ENCODE measurements around the gene GPC6. TPM values are rescaled to one million over a fixed set of nuclear protein-coding genes. Genes with fewer than 3 reads are reported as not detected.
A peak's percentile ranks its signal among the peaks of the same experiment; 100 is the strongest.

GPC6 gene
- total RNA-seq, 1 donor from 2014 or later, result 16.1 TPM

DNA sequence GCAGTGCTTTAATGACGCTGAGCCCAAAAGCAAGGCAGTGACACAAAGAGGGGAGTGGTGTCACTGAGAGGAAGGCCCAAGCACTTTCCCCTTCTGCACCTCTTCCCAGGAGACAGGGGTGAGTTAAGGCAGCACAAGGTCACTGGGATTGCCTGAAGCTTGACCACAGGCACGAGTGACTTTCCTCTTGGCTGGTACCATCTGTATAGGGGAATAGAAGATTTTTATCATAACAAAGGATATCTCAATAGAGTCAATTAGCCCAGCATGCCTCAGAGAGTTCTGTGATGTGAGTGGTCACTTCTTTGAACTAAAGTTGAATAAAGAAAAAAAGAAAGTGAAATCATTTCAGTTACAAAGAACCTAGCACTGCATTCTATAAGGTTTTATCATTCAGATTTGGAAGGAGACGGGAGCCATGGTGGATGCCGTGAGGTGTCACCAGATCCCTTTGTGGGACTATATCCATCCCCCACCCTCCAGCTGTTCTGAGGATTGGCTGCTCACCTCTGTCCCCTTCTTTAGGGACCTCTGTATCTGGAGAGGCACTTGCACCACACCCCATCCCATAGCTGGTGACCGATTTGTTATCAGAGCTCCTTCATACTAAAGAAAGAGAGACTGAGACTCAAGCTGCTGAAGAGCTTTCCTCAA is 961.7 kb downstream of the GPC6 start:
- Mint-ChIP-seq H3K27me3 (ENCODE audit: unreplicated experiment) (no peaks in the 10 kb centered on the region), H3K36me3 (ENCODE audit: low read depth, unreplicated experiment) (no peaks in the 10 kb centered on the region), H3K9me3 (ENCODE audit: unreplicated experiment) (no peaks in the 10 kb centered on the region), H3K4me1 (ENCODE audit: unreplicated experiment) (peaks cover 7% of the 10 kb centered on the region), H3K27ac (ENCODE audit: unreplicated experiment) (no peak overlapping the region), H3K4me3 (ENCODE audit: unreplicated experiment) (no peak overlapping the region)
- no peak for TF ChIP-seq CTCF (IDR thresholded peaks at IDR 0.05; ENCODE audit: unreplicated experiment)
- no peak for DNase-seq (ENCODE audit: low spot score)

DNA sequence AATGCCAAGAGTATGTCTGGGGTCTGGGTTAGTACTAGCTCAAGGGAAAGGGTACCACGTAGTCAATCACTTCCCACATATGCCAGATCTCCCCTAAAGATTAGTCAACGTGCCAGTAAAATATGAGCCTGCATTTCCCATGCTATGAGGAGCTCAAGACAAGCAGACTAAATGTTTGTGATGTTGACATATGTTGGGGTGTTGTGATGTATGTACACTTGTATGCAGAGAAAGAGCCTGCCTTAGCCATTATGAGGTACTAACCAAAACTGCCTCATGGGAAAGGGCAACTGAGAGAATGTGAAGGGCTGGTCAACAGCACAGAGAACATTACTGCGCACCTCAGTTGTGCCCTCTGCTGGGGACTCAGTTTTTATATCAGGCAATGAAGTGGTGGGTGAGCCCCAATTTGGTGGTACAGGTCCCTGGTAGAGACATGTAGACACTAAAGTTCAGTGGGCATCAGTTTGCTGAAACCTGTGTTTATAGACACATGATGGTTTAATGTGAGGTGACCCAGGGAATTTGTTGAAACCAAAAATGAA is 965.9 kb downstream of the GPC6 start:
- peak; percentile 63 for DNase-seq (ENCODE audit: low spot score)
- H3K9me3 Mint-ChIP-seq (ENCODE audit: unreplicated experiment), result no peaks in the 10 kb centered on the region
- H3K27me3 Mint-ChIP-seq (ENCODE audit: unreplicated experiment), result no peaks in the 10 kb centered on the region
- TF ChIP-seq CTCF (IDR thresholded peaks at IDR 0.05; ENCODE audit: unreplicated experiment), result peak; percentile 33
- no peak overlapping the region for H3K27ac Mint-ChIP-seq (ENCODE audit: unreplicated experiment)
- H3K4me3 Mint-ChIP-seq (ENCODE audit: unreplicated experiment), result no peak overlapping the region
- no peaks in the 10 kb centered on the region for H3K36me3 Mint-ChIP-seq (ENCODE audit: low read depth, unreplicated experiment)
- peaks cover 7% of the 10 kb centered on the region for H3K4me1 Mint-ChIP-seq (ENCODE audit: unreplicated experiment)

DNA sequence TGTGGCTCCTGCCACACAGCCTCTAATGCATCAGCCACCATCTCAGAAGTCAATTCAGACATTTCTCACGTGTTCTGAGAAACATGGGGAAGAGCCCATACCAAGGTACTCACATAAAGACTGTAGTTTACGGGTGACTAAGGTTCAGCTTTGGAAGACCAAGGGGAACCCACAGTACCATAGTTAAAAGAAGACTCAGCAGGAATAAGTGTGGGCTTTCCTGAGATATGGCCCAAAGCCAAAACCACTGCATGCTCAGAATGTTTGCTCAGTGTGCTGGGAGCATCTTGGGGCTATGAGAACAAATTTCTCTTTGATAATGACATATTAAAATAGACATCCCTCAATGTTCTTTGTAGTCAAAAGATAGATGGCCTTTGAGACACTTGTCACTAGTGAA is 969.1 kb downstream of the GPC6 start:
- Mint-ChIP-seq H3K27ac (ENCODE audit: unreplicated experiment) (no peak overlapping the region), H3K27me3 (ENCODE audit: unreplicated experiment) (no peaks in the 10 kb centered on the region)
- DNase-seq (ENCODE audit: low spot score), result no peak

GRCh38 chr13:94196413-94196812 is 969.8 kb downstream of the GPC6 start:
- H3K4me3 Mint-ChIP-seq (ENCODE audit: unreplicated experiment), result no peak overlapping the region
- H3K27ac Mint-ChIP-seq (ENCODE audit: unreplicated experiment), result no peak overlapping the region
- TF ChIP-seq CTCF (IDR thresholded peaks at IDR 0.05; ENCODE audit: unreplicated experiment), result no peak
- DNase-seq (ENCODE audit: low spot score), result no peak
- no peaks in the 10 kb centered on the region for H3K9me3 Mint-ChIP-seq (ENCODE audit: unreplicated experiment)
- H3K36me3 Mint-ChIP-seq (ENCODE audit: low read depth, unreplicated experiment), result no peaks in the 10 kb centered on the region
- peaks cover 4% of the 10 kb centered on the region for H3K4me1 Mint-ChIP-seq (ENCODE audit: unreplicated experiment)
- H3K27me3 Mint-ChIP-seq (ENCODE audit: unreplicated experiment), result no peaks in the 10 kb centered on the region

More for the DNA sequence above, 969.1 kb downstream of the GPC6 start:
- H3K4me3 Mint-ChIP-seq (ENCODE audit: unreplicated experiment), result no peak overlapping the region
- H3K4me1 Mint-ChIP-seq (ENCODE audit: unreplicated experiment), result peaks cover 4% of the 10 kb centered on the region
- TF ChIP-seq CTCF (IDR thresholded peaks at IDR 0.05; ENCODE audit: unreplicated experiment), result no peak
- no peaks in the 10 kb centered on the region for H3K36me3 Mint-ChIP-seq (ENCODE audit: low read depth, unreplicated experiment)
- H3K9me3 Mint-ChIP-seq (ENCODE audit: unreplicated experiment), result no peaks in the 10 kb centered on the region

GRCh38 chr13:94198681-94199080 is 972.1 kb downstream of the GPC6 start:
- H3K27me3 Mint-ChIP-seq (ENCODE audit: unreplicated experiment), result no peaks in the 10 kb centered on the region
- peaks cover 4% of the 10 kb centered on the region for H3K4me1 Mint-ChIP-seq (ENCODE audit: unreplicated experiment)
- no peaks in the 10 kb centered on the region for H3K36me3 Mint-ChIP-seq (ENCODE audit: low read depth, unreplicated experiment)
- DNase-seq (ENCODE audit: low spot score), result no peak
- H3K9me3 Mint-ChIP-seq (ENCODE audit: unreplicated experiment), result no peaks in the 10 kb centered on the region
- no peak for TF ChIP-seq CTCF (IDR thresholded peaks at IDR 0.05; ENCODE audit: unreplicated experiment)
- no peak overlapping the region for H3K4me3 Mint-ChIP-seq (ENCODE audit: unreplicated experiment)
- H3K27ac Mint-ChIP-seq (ENCODE audit: unreplicated experiment), result no peak overlapping the region

Measured in endothelial cell (in vitro differentiated cells).